HG03045 (cell line): ENCODE results near the gene CADM3.

Experiments used
- ATAC-seq: cut with Tn5 transposase; IDR thresholded peaks from one replicate; pipeline ENCODE4 v1.9.1; 2021; ENCODE audit warnings: mild to moderate bottlenecking, moderate library complexity; ENCODE audit not compliant: unreplicated experiment

Gene CADM3

GRCh38 chr1:159171254-159171687 lies at the start of gene CADM3:
TSS of gene CADM3 (plus strand) at chr1:159171615. CDS start at chr1:159171766, 151 bp downstream.
- ATAC-seq = no peak

GRCh38 chr1:159122005-159122621 lies 49.3 kb upstream of the CADM3 start:
- peak; percentile 75 for ATAC-seq

- ATAC-seq = no peak
Measured at GRCh38 chr1:159123587-159123986, 47.8 kb upstream of the CADM3 start.

GRCh38 chr1:159132271-159132881 lies 39.0 kb upstream of the CADM3 start:
- no peak for ATAC-seq

GRCh38 chr1:159140474-159140873 lies 30.9 kb upstream of the CADM3 start:
- no peak for ATAC-seq

GRCh38 chr1:159141584-159142390 lies 29.6 kb upstream of the CADM3 start:
- no peak for ATAC-seq

GRCh38 chr1:159142391-159142663 lies 29.1 kb upstream of the CADM3 start:
- no peak for ATAC-seq

- ATAC-seq = no peak
Measured at GRCh38 chr1:159142726-159143510, 28.5 kb upstream of the CADM3 start.

- ATAC-seq = no peak
Measured at GRCh38 chr1:159144571-159144970, 26.8 kb upstream of the CADM3 start.

- no peak for ATAC-seq
Measured at GRCh38 chr1:159146980-159147379, 24.4 kb upstream of the CADM3 start.

GRCh38 chr1:159152031-159152430 lies 19.4 kb upstream of the CADM3 start:
- no peak for ATAC-seq

GRCh38 chr1:159161001-159161718 lies 10.3 kb upstream of the CADM3 start:
- ATAC-seq = peak; percentile 94

GRCh38 chr1:159161719-159162026 lies 9.7 kb upstream of the CADM3 start:
- ATAC-seq = no peak

GRCh38 chr1:159162516-159163265 lies 8.7 kb upstream of the CADM3 start:
- ATAC-seq = no peak

- no peak for ATAC-seq
Measured at GRCh38 chr1:159163614-159164228, 7.7 kb upstream of the CADM3 start.

- ATAC-seq = no peak
Measured at GRCh38 chr1:159168043-159168442, 3.4 kb upstream of the CADM3 start.

GRCh38 chr1:159170639-159171038 lies 776 bp upstream of the CADM3 start:
- ATAC-seq = no peak

- ATAC-seq = no peak
Measured at GRCh38 chr1:159171688-159172501, 480 bp downstream of the CADM3 start.
